Activated naive CD4-positive, alpha-beta T cell (primary cell): Measurements from ENCODE around the gene SOCS1.
"Not testable (repeated sequence)": the region's sequence is repeated elsewhere in the genome, so short reads cannot be mapped to it uniquely, and the experiment has no call there.

Experiments used
- DNase-seq, 4 experiments: peaks; one replicate each; lab custom pipeline; 2025; lab: John Stamatoyannopoulos, UW

The SOCS1 gene

DNA sequence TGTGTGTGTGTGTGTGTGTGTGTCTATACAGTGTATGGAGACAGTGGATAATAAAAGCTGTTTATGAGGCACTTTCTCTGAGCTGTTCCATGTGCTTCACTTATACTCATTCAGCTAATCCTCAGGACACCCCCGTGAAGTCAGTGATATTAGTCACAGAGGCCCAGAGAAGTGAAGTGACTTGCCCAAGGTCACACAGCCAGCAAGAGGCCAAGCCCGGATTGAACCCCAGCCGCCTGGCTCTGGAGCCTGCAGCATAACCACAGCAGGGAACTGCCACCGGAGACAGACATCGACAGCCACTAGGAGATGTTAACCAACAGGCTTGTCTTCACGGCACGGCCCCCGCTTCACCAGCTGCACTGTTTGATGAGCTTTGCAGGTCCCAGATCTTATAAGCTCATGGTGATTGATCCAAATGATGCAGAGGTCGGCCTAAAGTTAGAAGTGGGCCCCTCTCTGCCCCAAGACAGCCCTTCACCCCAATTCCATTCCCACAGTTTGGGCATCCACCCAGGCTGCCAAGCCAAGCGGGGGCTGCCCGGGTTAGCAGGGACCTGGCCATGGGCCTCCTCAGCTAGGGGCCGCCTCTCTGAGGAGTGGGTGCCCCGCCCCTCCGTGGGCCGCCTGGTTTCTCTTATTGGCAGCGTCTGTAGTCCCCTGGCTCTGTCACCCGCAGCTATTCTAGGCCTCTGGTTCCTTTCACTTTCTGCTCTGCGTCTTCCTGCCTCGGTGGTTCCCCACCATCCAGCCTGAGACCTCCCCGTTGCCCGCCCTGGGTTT lies 30.9 kb downstream of the SOCS1 start:
- peak; percentile 54 to 65 (median 60) for DNase-seq

DNA sequence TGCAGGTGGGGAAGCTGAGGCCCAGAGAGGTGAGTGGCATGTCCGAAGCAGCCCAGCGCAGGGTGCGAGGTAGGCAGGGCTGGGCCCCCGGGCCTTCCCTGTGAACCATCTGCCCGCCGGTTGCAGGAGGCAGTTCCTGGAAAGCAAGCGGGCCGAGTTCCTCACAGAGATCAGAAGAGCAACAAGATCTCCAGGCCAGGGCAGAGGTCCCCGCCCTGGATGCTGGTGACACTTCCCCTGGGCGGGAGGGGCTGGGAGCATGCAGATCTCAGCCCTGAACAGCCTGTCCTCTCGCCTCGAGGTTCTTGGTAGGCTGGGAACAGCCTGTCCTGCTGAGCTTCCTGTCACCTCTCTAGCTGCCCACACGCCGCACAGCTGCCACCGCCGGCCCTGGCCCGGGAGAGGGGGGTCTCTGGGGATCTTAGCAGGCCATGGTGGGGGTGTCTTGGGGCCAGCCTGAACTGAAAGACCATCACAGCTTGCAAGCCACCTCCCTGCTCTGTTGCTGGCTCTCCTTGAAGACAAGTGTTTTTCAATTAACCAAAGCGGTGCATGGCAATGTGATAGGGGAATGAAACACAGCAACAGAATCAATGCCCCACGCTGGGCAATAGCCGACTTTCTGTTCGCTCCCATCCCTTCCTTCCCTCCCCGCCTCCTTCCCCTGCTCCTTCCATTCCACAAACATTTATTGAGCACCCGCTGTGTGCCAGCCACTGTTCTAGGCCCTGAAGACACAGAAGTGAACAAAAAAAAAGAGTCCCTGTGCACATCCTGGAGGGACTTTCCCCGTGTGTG lies 31.7 kb downstream of the SOCS1 start:
- DNase-seq = peak in 2 of 4 experiments; percentile 24 to 28

DNA sequence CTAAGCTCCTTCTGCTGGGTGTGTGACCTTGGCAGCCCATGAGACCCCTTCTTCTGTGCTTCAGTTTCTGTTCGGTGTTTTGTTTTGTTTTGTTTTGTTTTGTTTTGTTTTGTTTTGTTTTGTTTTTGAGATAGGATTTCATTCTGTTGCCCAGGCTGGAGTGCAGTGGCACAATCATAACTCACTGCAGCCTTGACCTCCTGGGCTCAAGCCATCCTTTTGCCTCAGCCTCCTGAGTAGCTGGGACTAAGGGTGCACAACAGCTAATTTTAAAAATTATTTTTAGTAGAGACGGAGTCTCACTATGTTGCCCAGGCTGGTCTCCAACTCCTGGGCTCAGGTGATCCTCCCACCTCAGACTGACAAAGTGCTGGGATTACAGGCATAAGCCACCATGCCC lies 35.5 kb downstream of the SOCS1 start:
- not testable (repeated sequence) for DNase-seq

DNA sequence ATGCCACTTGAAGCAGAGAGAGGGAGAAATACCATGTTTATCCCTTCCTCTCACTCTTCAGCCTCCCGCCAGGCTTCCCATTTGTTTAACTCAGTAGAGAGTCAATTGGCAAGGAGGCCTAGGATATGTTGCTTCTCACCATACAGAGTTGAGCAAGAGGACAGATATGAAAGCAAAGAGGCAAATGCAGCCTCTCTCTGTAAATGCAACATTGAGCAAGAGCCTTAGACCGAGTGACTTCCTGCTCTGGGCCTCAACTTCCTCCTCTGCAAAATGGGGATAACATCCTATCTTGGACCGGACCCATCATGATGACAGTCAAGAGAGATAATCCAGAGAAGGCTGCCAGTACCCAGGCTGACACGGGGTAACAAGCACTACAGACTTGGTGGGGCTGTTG lies 36.8 kb downstream of the SOCS1 start:
- DNase-seq = no peak

DNA sequence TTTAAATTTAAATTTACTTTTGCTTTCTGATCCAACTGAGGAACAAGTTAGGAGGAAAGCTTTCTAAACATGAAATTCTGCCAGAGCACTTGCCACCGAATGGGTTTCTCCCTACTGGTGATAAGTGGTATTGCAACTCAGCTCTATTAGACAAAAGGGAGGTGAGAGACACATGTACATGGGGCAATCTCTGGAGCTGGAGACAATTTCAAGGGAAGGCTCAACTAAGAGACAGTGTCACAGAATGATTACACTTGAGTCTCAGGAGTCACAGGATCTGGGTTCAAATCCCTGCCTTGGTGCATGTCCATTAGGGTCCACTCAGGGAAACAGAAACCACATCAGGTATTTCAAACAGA lies 37.4 kb downstream of the SOCS1 start:
- DNase-seq = no peak

DNA sequence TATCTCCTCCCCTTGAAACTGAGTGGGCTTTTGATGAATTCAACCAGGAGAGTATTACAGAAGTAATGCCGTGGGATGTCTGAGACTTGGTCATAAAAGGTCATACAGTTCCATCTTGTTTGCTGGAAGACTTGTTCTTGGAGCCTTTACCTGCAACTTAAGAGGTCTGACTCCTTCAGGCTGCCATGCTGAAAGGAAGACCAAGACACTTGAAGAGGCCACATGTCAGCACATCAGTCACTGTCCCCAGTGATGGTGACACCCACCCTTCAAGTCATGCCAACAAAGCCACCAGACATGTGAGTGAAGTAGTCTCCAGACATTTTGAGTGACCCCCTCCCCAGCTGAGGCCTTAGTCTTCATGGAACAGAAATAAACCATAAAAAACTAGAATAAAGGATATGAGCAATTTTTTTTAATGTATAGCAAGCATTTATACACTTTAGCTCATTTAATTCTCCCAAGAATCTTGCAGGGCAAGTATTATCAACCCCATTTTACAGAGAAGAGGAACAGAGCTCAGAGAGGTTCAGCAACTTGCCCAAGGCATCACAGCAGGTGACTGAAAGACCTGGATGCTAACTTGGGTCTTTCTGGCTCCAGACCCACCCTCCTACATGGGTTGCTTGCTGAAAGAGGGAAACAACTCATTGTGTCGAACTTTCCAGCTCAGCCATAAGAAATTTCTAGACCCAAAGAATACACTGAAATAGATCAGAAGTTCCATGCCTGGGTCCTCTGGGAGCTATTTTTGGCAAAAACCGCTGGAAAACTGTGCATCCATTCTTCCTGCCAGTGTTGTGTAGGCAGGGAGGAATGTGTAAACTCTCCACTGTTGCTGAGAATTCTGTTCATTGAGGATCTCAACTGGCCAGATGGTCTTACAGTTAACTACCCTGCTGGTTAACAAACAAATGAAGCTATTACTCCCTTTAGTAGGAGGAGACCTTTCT lies 38.1 kb downstream of the SOCS1 start:
- DNase-seq = no peak

DNA sequence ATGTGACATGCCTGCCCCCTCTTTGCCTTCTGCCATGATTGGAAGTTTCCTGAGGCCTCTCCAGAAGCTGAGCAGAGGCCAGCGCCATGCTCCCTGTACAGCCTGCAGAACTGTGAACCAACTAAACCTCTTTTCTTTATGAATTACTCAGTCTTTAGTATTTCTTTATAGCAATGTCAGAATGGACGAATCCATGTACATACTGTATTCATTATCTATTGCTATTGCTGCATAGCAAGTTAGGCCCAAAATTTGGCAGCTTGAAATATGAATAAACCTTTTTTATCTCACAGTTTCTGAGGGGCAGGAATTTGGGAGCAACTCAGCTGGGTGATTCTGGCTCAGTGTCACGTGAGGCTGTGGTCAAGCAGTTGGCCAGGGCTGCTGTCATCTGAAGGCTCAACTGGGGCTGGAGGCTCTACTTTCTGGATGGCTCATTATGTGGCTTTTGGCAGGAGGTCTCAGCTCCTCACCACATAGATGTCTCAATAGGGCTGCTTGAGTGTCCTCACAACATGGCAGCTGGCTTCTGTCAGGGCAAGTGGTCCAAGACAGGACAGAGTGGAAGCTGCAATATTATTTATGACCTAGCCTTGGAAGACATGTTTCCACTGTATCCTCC lies 40.0 kb downstream of the SOCS1 start:
- DNase-seq = no peak

DNA sequence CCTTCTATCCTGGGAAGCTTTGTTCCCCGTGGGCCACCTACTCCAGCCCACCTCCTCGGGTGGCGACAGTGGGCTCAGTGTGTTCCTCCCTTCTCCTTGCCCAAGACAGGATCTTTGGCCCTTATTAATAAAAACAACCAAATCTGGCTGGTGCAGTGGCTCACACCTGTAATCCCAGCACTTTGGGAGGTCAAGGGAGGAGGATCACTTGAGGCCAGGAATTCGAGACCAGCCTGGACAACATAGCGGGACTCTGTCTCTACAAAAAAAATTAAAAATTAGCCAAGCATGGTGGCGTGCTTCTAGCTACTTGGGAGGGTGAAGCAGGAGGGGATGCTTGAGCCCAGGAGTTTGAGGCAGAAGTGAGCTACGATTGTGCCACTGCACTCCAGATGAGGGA lies 42.2 kb downstream of the SOCS1 start:
- DNase-seq = no peak

DNA sequence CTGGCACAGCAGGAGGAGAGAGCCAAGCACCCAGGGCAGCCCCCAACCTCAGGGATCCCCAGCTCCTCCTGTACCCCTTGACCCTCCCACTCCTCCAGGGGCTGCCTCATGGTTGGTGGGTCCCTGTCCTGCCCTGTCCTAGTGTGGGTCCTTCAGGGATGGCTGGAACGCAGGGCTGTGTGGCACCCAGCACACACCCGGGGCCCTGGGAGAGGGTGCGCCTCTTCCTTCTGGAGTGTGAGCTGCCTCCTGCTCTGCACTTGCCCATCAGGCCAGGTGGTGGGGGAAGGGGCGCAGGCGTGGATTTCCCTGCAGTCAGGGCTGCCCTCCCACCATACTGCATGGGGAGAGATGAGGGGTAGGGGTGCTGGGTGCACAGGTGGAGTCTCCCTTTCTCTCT lies 42.6 kb downstream of the SOCS1 start:
- no peak for DNase-seq

DNA sequence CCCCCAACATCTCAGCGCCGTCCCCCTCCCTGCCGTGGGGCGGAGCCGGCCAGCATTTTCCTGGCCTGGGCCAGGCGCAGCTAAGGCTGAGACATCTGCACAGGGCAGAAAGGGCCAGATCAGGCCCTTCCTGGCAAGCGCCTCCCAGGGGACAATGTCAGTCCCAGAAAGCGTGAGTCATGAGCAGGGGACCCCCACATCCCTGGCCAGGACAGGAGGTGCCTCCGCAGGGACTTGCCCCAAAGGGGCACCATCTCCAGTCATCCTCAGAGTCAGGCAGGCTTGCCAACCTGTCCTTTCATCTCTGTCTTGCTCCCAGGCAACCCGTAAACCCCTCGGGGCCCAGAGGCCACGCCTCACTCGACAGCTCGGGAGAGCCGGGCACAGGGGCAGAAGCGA lies 43.2 kb downstream of the SOCS1 start:
- no peak for DNase-seq

DNA sequence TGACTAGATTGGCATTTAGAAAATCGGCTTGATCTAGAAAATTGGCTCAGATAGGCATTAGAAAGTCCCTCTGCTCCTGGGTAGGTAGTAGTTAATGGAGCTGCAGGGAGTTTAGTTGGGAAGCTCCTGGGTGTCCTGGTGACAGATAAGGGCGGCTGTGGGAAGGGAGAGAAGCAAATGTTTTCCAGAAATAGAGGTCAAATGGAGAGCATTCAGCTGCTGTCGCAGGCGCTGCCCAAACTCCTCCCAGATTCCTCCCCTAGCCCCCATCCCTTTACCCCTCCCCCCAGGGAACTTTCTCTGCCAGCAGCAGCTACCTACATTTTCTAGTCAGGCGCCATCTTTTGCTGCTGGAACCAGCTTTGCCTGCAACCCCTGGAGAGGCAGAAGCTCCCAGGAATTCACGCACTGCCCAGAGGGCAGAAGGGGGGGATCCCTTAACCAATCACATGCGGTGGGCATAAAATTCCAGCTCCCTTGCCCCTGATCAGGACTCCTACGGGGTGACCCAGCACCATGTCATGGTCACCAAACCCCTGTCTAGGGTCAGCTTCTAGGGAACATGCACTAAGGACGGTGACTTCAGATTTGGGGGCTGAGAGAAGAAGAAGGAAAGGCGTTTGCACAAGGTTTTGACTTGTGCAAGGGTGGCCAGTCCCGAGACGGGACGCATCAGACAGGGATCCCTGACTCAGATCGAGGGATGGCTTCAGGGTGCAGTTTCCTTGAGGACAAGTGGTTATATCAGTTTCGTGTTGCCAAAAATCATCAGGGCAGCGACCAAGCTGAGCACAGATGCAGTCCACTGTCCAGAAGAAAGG lies 43.8 kb downstream of the SOCS1 start:
- no peak for DNase-seq

DNA sequence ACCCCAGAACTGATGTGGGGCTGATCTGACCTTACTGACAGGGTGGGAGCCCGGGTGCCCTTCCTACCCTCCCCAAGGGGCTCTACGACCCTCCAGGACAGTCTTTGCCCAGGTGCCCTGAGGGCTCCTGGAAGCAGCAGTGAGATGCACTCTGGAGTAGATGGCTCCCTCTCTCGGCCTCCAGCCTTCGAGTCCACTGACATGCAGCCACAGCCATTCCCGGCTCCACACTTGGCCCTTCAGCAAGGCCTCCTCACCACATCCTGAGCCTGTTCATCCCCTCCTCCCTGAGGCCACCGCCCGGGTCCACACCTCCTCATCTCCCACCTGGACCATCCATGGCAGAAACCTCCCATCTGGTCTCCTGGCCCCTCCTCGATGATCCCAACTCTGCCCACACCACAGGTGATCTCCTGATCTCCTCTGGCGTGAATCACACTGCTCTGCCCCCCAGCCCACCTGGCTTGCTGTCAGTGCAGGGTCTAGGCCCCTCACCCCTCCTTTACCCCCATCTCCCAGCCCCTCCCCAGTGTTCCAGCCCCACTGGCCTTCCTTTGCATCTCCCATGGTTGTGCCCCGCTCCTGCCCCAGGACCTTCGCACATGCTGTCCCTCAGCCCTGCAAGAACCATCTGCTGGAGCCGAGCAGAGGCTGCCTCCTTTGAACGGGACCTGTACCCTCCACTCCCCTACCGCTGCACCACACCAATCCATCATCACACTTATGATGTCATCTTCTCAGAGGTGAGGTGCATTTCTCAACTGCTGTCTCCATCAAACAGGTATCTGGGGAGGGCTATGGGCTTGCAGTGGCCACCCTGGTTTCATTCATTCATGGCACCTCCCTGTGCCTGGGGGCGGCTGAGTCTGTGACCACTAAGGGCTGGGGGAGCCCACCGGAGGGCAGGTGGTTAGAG lies 44.7 kb downstream of the SOCS1 start:
- DNase-seq = no peak

DNA sequence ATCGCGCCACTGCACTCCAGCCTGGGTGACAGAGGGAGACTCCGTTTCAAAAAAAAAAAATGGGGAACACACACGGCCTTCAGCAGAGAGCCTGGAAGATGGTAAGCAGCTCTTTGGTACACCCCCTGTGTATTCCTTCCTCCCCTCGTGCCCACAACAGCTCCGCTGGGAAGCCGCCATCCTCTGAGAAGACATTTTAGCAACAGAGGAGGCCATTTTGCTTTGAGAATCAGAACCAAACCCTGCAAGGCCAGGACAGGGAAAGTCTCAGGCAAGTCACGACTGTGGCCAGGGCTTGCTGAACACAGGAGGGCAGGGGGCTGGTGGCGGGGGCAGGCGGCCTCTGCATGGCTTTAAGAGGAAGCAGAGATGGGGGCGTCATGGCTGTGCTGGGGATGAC lies 45.7 kb downstream of the SOCS1 start:
- DNase-seq = no peak

DNA sequence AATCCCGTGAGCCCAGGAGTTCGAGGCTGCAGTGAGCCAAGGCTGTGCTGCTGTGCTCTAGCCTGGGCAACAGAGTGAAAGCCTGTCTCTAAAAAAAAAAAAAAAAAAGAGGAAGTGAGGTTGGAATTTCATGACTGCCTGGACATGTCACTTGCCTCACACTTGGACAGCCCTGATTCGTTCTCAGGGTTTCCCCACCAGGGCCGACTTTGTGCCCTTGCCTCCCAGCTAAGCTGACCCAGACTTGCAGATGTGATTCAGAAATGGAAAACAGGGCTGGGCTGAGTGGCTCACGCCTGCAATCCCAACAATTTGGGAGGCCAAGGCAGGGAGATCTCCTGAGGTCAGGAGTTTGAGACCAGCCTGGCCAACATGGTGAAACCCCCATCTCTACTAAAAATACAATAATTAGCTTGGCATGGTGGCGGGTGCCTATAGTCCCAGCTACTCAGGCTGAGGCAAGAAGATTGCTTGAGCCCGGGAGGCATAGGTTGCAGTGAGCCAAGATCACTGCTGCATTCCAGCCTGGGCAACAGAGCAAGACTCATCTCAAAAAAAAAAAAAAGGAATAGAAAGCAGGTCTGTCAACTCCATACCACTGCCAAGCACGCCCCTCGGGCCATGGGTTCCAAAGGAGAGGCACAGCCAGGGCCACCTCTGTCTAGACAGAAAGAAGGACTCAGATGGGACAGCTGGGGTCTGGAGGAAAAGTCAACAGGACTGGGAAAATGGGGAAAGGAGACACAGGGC lies 46.9 kb downstream of the SOCS1 start:
- DNase-seq = no peak

DNA sequence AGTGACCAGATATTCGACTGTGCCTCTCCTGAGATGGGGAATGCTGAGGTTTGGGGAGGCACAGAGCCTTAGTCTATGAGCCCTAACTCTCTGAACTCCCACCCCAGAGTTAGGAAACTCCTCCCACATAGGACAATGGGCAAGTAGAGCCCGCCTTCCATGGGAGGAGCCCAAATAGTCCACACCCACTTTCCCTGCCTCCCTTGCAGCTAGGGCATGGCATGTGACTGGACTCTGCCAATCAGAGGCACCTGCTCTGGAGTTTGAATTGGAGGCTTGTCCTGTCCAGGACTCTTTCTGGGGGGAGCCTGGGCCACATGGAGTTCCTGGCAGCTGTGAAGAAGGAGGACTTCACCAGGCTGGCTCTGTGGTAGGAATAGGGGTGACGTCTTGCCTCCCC lies 48.4 kb downstream of the SOCS1 start:
- DNase-seq = no peak

DNA sequence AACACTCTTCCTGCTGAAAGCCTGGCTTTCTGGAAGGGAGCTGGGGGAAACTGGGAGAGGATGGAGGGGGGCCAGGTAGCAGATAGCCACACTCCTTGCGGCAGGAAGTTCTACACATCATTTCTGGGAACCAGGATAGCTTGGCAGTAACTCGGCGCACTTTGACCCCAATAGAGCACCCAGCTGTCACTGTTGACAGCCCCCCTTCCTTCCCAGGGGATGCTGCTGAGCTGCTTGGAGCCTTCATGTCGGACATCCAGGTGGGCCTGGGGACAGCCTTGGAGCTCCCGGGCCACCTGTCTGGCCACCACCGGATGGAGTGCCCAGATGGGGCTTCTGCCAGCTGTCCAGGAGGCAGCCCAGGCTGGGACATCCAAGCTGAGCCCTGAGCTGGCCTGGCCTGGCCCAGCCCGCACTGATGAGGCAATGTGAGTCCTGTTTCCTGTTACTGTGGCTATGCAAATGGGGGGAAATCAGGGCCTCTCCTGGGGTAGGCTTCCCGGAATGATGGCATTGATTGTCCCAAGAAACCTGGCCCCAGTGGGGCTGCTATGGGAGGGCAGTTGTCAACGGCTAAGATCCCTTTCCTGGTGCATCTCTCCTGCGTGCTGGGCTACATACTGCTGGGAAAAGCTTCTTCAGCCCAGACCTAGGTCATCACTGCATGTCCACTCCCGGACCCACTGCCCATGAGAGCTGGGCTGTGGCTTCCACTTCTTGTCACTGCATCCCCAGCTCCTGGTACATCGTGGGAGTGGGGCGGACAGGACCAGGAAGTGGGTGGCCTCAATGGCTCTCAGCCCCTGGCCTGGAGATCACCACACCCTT lies 50.0 kb downstream of the SOCS1 start:
- no peak for DNase-seq

DNA sequence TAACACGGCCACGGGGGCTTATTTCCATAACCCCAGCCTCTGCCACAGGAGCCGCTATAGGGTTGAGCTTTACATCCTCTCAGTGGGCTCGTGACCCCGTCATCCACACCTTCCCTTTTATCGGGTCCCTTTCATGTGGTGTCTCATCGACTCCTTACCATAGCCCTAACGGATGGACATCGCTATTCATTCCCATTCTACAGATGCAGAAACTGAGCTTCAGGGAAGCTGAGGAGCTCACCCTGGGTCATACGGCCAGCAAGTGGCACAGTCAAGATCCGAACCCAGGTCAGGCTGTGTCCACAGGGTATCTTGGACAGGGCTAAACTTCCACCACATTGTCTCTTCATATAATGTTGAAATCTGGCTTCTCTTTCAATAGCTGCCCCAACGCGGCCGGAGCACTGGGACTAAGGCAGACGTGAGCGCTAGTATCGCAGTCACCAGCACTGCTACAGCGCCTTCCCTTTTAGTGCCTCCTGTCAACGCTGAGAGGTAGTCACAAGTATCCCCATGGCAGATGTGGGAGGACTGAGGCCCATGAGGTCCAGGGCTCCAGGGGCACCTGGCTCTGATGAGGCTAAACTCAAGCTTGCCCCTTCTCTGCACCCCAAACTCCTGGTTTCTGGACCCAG lies 50.8 kb downstream of the SOCS1 start:
- DNase-seq = no peak

DNA sequence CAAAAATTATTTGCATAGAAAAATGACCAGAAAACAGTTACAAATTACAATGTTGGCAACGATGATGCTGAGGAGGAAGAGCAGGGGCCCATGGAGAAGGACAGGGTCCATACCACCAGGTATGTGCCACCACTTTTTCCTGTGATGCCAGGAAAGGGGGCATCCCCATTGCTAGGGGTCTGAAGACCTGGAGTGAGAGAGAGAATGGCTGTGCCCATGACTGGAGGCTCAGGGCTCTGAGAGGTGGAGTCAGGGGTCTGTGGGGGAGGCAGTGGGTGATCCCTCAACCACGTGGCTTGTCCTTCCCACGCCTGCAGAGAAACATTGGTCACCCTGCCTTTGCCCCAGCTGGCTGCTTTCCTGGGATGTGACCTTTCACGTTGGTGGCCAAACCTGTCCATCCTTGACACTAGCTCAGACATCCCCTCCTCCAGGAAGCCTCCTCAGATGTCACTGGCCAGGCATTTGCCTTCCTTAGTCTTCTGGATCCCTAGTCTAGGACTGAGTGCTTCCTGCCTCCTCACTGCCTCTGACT lies 51.4 kb downstream of the SOCS1 start:
- no peak for DNase-seq
